GOT3 (cell line): ENCODE measurements around the gene CUBN.

Experiments used
- DNase-seq: peaks from one replicate; lab custom pipeline; 2025; ENCODE audit warnings: mixed read lengths; lab: John Stamatoyannopoulos, UW

CUBN gene

DNA sequence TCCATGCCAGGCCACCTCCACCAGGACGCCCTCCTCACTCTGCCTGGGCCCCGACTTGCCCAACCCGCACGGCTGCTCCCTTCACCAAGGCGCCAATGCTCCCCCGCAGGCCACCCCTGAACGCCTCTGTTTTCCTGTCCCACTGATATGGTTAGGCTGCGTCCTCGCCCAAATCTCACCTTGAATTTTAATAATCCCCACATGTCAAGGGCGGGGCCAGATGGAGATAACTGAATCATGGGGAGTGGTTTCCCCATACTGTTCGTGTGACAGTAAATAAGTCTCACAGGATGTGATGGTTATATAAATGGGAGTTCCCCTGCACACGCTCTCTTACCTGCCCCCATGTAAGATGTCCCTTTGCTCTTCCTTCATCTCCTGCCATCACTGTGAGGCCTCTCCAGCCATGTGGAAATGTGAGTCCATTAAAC lies 342.2 kb downstream of the CUBN start:
- no peak for DNase-seq

DNA sequence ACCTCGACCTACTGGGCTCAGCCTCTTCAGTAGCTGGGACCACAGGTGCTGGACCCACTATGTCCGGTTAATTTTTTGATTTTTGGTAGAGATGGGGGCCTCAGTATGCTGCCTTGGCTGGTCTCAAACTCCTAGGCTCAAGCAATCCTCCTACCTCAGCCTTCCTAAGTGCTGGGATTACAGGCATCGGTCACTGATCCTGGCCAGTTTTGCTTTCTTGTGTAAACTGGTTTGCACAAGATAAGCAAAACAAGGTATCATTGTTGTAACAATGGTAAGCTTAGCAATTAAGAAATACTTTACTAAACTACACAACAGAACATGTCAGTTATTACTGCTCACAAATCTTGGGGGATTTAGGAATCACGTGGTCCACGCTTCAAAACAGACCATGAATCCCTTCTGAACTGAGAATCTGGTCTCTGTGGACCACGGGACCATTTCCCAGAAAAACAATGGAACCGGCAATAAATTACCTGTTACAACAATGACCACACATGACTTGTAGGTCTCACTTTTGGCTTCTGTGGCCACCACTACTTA lies 349.2 kb downstream of the CUBN start:
- DNase-seq = no peak

DNA sequence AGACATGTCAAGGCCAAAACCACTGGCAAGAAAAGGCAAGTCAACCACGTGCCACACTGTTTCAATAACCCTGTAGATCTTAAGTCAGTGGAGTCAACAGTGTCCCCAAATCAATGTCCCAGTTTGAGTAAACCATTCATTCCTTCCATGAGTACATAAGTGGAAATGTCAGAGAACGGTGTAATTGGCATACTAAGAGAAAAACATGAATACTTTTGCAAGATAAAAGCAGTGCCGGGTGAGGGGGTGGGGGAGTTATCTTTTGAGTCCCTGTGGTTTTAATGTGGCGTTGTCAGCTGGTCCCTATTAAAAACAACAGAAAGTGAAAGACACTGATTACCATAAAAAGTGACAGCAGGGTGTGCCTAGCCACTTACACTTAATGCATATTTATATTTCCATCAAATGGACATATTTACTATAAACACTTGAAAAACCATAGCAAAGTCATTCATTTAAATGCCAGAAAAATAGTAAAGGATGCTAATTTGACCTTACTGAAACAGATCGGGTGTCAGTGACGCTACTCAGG lies 350.2 kb downstream of the CUBN start:
- DNase-seq = no peak

DNA sequence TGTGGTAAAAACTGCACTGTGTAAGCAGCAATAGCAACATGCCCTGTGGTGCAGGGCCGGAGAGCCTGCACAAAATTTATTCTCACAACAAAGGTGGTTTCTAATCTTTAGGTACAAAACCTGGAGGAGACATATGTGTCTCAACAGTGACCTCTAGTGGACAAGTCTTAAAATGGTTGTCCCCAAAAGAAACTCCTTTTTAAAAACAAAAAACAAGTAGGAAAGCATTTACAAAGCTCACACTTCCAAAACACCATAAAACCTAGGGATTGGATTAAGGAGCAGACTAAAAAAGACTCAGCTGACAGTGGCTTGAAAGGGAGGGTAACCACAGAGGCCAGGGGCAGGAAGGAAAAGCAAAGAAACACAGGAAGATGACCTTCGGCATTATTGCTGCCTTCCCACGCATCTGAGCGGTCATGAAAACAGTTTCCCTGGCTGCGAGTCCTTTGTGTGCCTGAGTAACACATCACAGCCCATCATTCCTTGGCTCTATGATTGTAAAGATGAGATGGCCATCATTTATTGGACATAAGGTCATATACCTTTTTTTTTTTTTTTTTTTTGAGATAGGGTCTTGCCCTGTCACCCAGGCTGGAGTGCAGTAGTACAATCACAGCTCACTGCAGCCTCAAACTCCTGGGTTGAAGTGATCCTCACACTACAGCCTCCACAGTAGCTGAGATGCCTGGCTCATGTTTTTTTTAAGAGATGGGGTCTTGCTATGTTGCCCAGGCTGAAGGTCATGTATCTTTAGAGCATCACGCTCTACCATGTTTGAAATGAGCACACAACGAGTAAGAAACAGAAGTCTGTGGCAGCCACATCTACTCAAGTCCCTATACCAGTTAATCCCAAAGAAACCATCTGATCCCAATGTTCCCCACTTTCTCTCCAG lies 351.9 kb downstream of the CUBN start:
- no peak for DNase-seq

DNA sequence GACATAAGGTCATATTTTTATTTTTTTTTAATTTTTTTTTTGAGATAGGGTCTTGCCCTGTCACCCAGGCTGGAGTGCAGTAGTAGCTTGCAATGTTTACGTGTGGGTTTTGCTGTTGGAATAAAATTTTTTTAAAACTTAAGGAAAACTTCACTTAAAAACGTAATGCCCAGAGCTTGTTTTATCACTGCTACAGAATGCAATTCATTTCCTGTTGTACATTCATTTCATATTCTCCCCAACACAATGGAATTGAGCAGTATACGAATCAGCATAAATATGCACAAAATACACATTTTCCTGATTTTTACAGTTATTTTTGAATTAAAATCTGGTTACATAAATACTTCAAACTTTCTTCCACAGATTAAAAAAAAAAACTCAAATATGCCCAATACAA lies 352.7 kb downstream of the CUBN start:
- no peak for DNase-seq
